Loucy (cell line): Measurements from ENCODE around the gene NRG3.

Experiments used
- EZH2phosphoT487 ChIP-seq: fragments of 200-600 bp; IDR thresholded peaks from 2 replicates; pipeline ENCODE4 v1.6.1; 2018; ENCODE audit warnings: antibody characterized with exemption, mild to moderate bottlenecking, moderate library complexity, borderline replicate concordance
- TF ChIP-seq, protein P1 (sequence below): fragments of 200-600 bp; sonication (generic); conservative IDR thresholded peaks from 2 replicates; pipeline ENCODE4 v1.5.1; 2014; ENCODE audit warnings: mild to moderate bottlenecking, antibody characterized with exemption, low read length

GRCh38 chr10:82256275-82256674 lies 381.3 kb downstream of the NRG3 start:
- TF ChIP-seq, protein P1, sequence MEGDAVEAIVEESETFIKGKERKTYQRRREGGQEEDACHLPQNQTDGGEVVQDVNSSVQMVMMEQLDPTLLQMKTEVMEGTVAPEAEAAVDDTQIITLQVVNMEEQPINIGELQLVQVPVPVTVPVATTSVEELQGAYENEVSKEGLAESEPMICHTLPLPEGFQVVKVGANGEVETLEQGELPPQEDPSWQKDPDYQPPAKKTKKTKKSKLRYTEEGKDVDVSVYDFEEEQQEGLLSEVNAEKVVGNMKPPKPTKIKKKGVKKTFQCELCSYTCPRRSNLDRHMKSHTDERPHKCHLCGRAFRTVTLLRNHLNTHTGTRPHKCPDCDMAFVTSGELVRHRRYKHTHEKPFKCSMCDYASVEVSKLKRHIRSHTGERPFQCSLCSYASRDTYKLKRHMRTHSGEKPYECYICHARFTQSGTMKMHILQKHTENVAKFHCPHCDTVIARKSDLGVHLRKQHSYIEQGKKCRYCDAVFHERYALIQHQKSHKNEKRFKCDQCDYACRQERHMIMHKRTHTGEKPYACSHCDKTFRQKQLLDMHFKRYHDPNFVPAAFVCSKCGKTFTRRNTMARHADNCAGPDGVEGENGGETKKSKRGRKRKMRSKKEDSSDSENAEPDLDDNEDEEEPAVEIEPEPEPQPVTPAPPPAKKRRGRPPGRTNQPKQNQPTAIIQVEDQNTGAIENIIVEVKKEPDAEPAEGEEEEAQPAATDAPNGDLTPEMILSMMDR = no peak
- no peak for TF ChIP-seq EZH2phosphoT487
